K562 (cell line): ENCODE data around the gene ZC3H12A. TPM values are rescaled to one million over a fixed set of nuclear protein-coding genes. Genes with fewer than 3 reads are reported as not detected.
A peak's percentile ranks its signal among the peaks of the same experiment; 100 is the strongest.

Source experiments
- ATAC-seq: fragments of 200-7000 bp; cut with Tn5 transposase; 3 replicates; pipeline ENCODE4 v1.9.1; 2020; ENCODE audit warnings: moderate library complexity
- BruUV-seq: library from RNA; stranded (reverse); fragments of 400-500 nt; replicated peaks from 2 replicates; lab custom pipeline; 2021; lab: Mats Ljungman, UMichigan
- CTCF ChIA-PET: fragments of 300-600 bp; formaldehyde crosslinking; extraction: SDS; loops from one replicate; lab custom pipeline; 2021; ENCODE audit warnings: low intra/inter-chr PET ratio; lab: Yijun Ruan, JAX
- POLR2A ChIA-PET: fragments of 300-600, 350-650 bp; sonication (Branson Sonifier 250); formaldehyde crosslinking; extraction: SDS; loops from one replicate; lab custom pipeline; 2021; ENCODE audit warnings: antibody characterized with exemption, inconsistent platforms; lab: Yijun Ruan, JAX
- DNase-seq, 4 experiments: peaks; one replicate each; pipeline versions ENCODE4 v3.0.0 to v3.0.0-alpha.2; 2011 to 2018; ENCODE audit warnings: low spot score in 3 of 4, mixed read lengths in 3 of 4; ENCODE audit errors: extremely low read depth in 1 of 4
- FAIRE-seq: peaks from 2 replicates; lab custom pipeline; 2011; peaks lifted over from hg19 to GRCh38; lab: Jason Lieb, UNC
- H2AFZ ChIP-seq: 2 replicates; pipeline ENCODE4 v1.6.0; 2011; ENCODE audit warnings: low read depth, low read length, control low read depth, inconsistent platforms
- H3K27ac ChIP-seq: fragments of 200-600 bp; 3 replicates; pipeline ENCODE4 v1.8.0; 2011; ENCODE audit warnings: low read depth, mild to moderate bottlenecking, control low read depth, inconsistent platforms, low read length, moderate library complexity, mixed read lengths; ENCODE audit errors: extremely low read depth
- H3K27me3 ChIP-seq, 2 experiments: fragments of 300-600 bp in 1 of 2; 2 replicates in 1 of 2; 3 replicates in 1 of 2; pipeline versions ENCODE4 v1.6.0 to v1.8.0; 2011; ENCODE audit warnings: inconsistent platforms in 2 of 2, low read length in 2 of 2, mild to moderate bottlenecking in 1 of 2, mixed read lengths in 1 of 2, moderate library complexity in 1 of 2; ENCODE audit not compliant: control insufficient read depth in 2 of 2, insufficient read depth in 2 of 2
- H3K36me3 ChIP-seq: fragments of 300-600 bp; 3 replicates; pipeline ENCODE4 v1.8.0; 2011; ENCODE audit warnings: mild to moderate bottlenecking, low read length, inconsistent platforms; ENCODE audit not compliant: control insufficient read depth, insufficient read depth
- H3K4me1 ChIP-seq, 2 experiments: fragments of 200-600 bp in 1 of 2; replicated peaks in 1 of 2; 2 replicates in 1 of 2; 3 replicates in 1 of 2; pipeline versions ENCODE4 v1.5.1 to v1.8.0; 2011; ENCODE audit warnings: inconsistent platforms in 2 of 2, low read length in 2 of 2, mild to moderate bottlenecking in 1 of 2, mixed read lengths in 1 of 2, moderate library complexity in 1 of 2; ENCODE audit not compliant: control insufficient read depth in 2 of 2, insufficient read depth in 2 of 2
- H3K4me2 ChIP-seq: 2 replicates; pipeline ENCODE4 v1.6.1; 2011; ENCODE audit warnings: low read length, control low read depth, inconsistent platforms, mixed read lengths; ENCODE audit not compliant: insufficient read depth
- H3K4me3 ChIP-seq: fragments of 200-600 bp; sonication (generic), shearing (Covaris generic); 2 replicates; pipeline ENCODE4 v1.5.1; 2016; ENCODE audit warnings: control low read depth, inconsistent platforms
- H3K79me2 ChIP-seq: fragments of 200-600 bp; 3 replicates; pipeline ENCODE4 v1.8.0; 2011; ENCODE audit warnings: low read length, inconsistent platforms; ENCODE audit not compliant: control insufficient read depth, insufficient read depth
- H3K9ac ChIP-seq, 2 experiments: 2 replicates each; pipeline versions ENCODE4 v1.6.0 to v1.6.1; 2011; ENCODE audit warnings: low read depth in 2 of 2, low read length in 2 of 2, control low read depth in 1 of 2, inconsistent platforms in 1 of 2, mild to moderate bottlenecking in 1 of 2, mixed read lengths in 1 of 2; ENCODE audit not compliant: insufficient read depth in 1 of 2
- H3K9me1 ChIP-seq: one replicate; pipeline ENCODE4 v1.6.0; 2011; ENCODE audit warnings: inconsistent platforms, mild to moderate bottlenecking, low read length, moderate library complexity; ENCODE audit not compliant: control insufficient read depth, insufficient read depth
- H3K9me3 ChIP-seq: replicated peaks from 2 replicates; pipeline ENCODE4 v1.5.1; 2011; ENCODE audit warnings: low read depth, low read length, inconsistent platforms; ENCODE audit not compliant: control insufficient read depth, insufficient read depth
- H4K20me1 ChIP-seq: replicated peaks from 2 replicates; pipeline ENCODE4 v1.6.1; 2011; ENCODE audit warnings: low read length, inconsistent platforms, mixed read lengths; ENCODE audit not compliant: control insufficient read depth, insufficient read depth
- ARHGAP35 ChIP-seq: fragments of 450-650 bp; IDR thresholded peaks from 2 replicates; pipeline ENCODE4 v1.6.1; 2018; ENCODE audit not compliant: partially characterized antibody
- BCL6 ChIP-seq: fragments of 250-450 bp; sonication (Bioruptor Pico); IDR thresholded peaks from 2 replicates; pipeline ENCODE4 v1.4.0; 2020
- BCOR ChIP-seq: fragments of 450-650 bp; IDR thresholded peaks from 2 replicates; pipeline ENCODE4 v1.6.1; 2016
- ELF1 ChIP-seq: fragments of 200-800 bp; sonication (Bioruptor generic); IDR thresholded peaks from 2 replicates; pipeline ENCODE4 v1.6.1; 2016; ENCODE audit warnings: missing genetic modification characterization, missing compliant biosample characterization
- FOXM1 ChIP-seq, 2 experiments: fragments of 450-650 bp in 1 of 2; sonication (generic) in 1 of 2; formaldehyde crosslinking in 1 of 2; IDR thresholded peaks; 2 replicates each; pipeline versions ENCODE4 v1.6.1 to v1.9.0; 2017 to 2022; ENCODE audit warnings: low read depth in 2 of 2, mild to moderate bottlenecking in 2 of 2, missing genetic modification reagents in 1 of 2, moderate library complexity in 1 of 2
- HDAC6 ChIP-seq: IDR thresholded peaks from 2 replicates; pipeline ENCODE4 v1.6.1; 2012; ENCODE audit warnings: low read depth, mild to moderate bottlenecking, control low read depth, inconsistent platforms, low read length, moderate library complexity
- HNRNPK ChIP-seq: fragments of 200-400 bp; formaldehyde crosslinking; IDR thresholded peaks from one replicate; pipeline ENCODE4 v1.6.1; 2018; ENCODE audit warnings: mild to moderate bottlenecking, low read depth, low read length; ENCODE audit not compliant: poor library complexity, severe bottlenecking
- POLR2A ChIP-seq: fragments of 450-650 bp; conservative IDR thresholded peaks from 2 replicates; pipeline ENCODE4 v1.6.1; 2016
- SUPT5H ChIP-seq: fragments of 450-650 bp; IDR thresholded peaks from 2 replicates; pipeline ENCODE4 v1.6.1; 2016
- TRIM24 ChIP-seq, 2 experiments: fragments of 450-650 bp; IDR thresholded peaks; 2 replicates each; pipeline ENCODE4 v1.6.1; 2016
- XRCC5 ChIP-seq: fragments of 200-400 bp; formaldehyde crosslinking; IDR thresholded peaks from 2 replicates; pipeline ENCODE4 v1.6.1; 2017; ENCODE audit warnings: low read depth, mild to moderate bottlenecking, low read length
- ZNF766 ChIP-seq: fragments of 200-800 bp; sonication (Bioruptor generic); conservative IDR thresholded peaks from 2 replicates; pipeline ENCODE4 v1.6.1; 2016; ENCODE audit warnings: missing genetic modification characterization, missing compliant biosample characterization
- ZSCAN32 ChIP-seq: fragments of 450-650 bp; formaldehyde crosslinking; IDR thresholded peaks from 2 replicates; pipeline ENCODE4 v1.4.0; 2020; ENCODE audit warnings: mild to moderate bottlenecking, moderate library complexity
- WGBS: fragments of 100-300 bp; shearing (Covaris generic); methylation state at CpG from one replicate; pipeline ENCODE4 v1.1.6; 2016; ENCODE audit warnings: low coverage, mixed read lengths; ENCODE audit not compliant: insufficient coverage; ENCODE audit errors: missing lambda C conversion rate; 5-methylcytosine and 5-hydroxymethylcytosine counted together
- in situ Hi-C: fragments of 300-500 bp; cut with MboI; formaldehyde crosslinking; loops from 4 replicates; pipeline ENCODE4 v1.15.0; 2018; ENCODE audit warnings: inconsistent platforms, mixed read lengths
- intact Hi-C: fragments of 100-400 bp; cut with micrococcal nuclease; formaldehyde crosslinking; loops from 2 replicates; pipeline ENCODE4 v1.14.2; 2022
- polyA plus RNA-seq, 8 experiments: library from polyadenylated mRNA; depleted of rRNA in 4 of 8; stranded (reverse) in 5 of 8; unstranded in 3 of 8; fragments of >200 nt; fragmentation: Nextera tagmentation in 2 of 8; fragmentation: Illumina TruSeq in 1 of 8; extraction: Ambion mirVana in 2 of 8; extraction: Trizol in 1 of 8; gene quantifications; 2 replicates each; pipeline versions ENCODE4 v1.2.1 to v1.2.3, GENCODE V29; 2011 to 2014; ENCODE audit warnings: inconsistent platforms in 1 of 8, missing spikeins in 1 of 8
- total RNA-seq, 7 experiments: library from RNA; depleted of rRNA in 6 of 7; stranded (reverse); fragments of >200 nt in 6 of 7; fragmentation: Illumina TruSeq in 2 of 7; extraction: Trizol in 2 of 7; gene quantifications; 2 replicates each; pipeline versions ENCODE4 v1.2.1 to v1.2.3, GENCODE V29; 2011 to 2021; ENCODE audit warnings: low replicate concordance in 1 of 7
- TF ChIP-seq, protein P1 (sequence below): sonication (generic); formaldehyde crosslinking; IDR thresholded peaks from 2 replicates; pipeline ENCODE4 v1.8.0; 2023; ENCODE audit warnings: mild to moderate bottlenecking, missing genetic modification reagents
- TF ChIP-seq, protein P2 (sequence below): sonication (generic); formaldehyde crosslinking; IDR thresholded peaks from 2 replicates; pipeline ENCODE4 v1.8.0; 2022; ENCODE audit warnings: missing genetic modification reagents, mild to moderate bottlenecking, moderate library complexity, borderline replicate concordance

The ZC3H12A gene
- total and polyA plus RNA-seq, 9 of the 15 experiments (the other 6 are each of a cell fraction or from before 2014, with no cell fraction given), result 0.14 to 9.4 (median 6.7) TPM

DNA sequence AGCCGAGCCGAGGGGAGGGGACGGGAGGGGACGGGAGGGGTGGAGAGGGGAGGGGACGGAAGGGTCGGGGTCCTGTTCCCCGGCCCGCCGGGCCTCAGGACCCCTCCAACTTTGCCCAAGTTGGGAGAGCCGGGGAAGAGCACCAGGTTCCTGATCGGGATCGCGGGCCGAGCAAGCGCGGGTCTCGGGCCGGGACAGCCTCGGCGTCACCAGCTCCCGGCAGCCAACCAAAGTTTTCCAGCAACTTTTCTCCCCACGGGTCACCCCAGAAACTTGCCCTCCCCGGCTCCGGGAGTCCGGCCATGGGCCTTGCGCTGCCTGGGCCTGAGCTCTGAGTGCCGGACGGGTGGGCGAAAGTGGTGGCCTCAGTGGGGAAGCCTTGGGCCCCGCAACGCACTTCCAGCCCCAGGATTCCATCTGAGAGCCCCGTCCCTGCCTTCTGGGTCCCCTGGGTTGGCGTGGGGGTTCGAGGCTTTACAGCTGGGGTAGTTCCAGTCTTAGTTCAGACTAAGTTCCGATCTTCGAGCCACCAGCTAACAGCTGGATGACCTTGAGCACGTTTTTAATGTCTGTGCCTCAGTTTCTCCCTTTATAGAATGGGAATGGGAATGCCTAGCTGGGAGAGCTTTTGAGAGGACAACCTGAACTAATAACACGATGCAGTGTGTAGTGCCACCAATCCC lies 458 bp downstream of the ZC3H12A start:
- BruUV-seq, result TSS peak; percentile 56
- peak overlapping the region; percentile 96 for H3K4me2 ChIP-seq
- H3K9ac ChIP-seq, result peak overlapping the region; percentile 86 to 98
- peak overlapping the region; percentile 77 for H3K4me3 ChIP-seq
- H3K9me3 ChIP-seq, result no peaks in the 10 kb centered on the region
- ATAC-seq, result peak; percentile 2
- peaks cover 57 to 69% of the 10 kb centered on the region in 2 experiments for H3K4me1 ChIP-seq
- in situ Hi-C loops (no loop called here), intact Hi-C loops (loop anchor here (10.0 kb wide), 1 partner anchor 80 kb away; the partner anchor contains the start of genes DNALI1 and SNIP1)
- no peak for FAIRE-seq
- H3K36me3 ChIP-seq, result peaks cover 44% of the 10 kb centered on the region
- H3K27ac ChIP-seq, result peak overlapping the region; percentile 94
- peaks cover 40% of the 10 kb centered on the region for H4K20me1 ChIP-seq
- peak in 2 of 4 experiments; percentile 52 to 53 for DNase-seq
- peaks cover 55% of the 10 kb centered on the region for H3K79me2 ChIP-seq
- H2AFZ ChIP-seq, result peak overlapping the region; percentile 91
- ChIA-PET CTCF (interaction anchor here (0.6 kb wide), 1 partner anchor 20 kb away, joined by 3 read pairs; no protein-coding TSS in a partner anchor), POLR2A (interaction anchor here (0.7 to 7.6 kb wide), 23 partner anchors 10 to 1324 kb away, joined by 3 to 118 read pairs (median 4); partner anchors contain the start of genes DNALI1, MEAF6 and RSPO1)
- H3K27me3 ChIP-seq, result 0 out of 5 replicates have a peak, but pooled peaks cover 0 to 3% of the 10 kb centered on the region in 2 experiments
- under 1% methylated on average over 27 of the region's 38 CpGs for WGBS
- peaks cover 7% of the 10 kb centered on the region for H3K9me1 ChIP-seq
- TF ChIP-seq TRIM24 (IDR thresholded peaks at IDR 0.05) (no peak), XRCC5 (no peak), ARHGAP35 (no peak), SUPT5H (0 out of 2 replicates have a peak, but pooled peaks have one; percentile 6), POLR2A (peak; percentile 68), HDAC6 (no peak), FOXM1 (IDR thresholded peaks at IDR 0.05; ENCODE audit: low read depth) (no peak), FOXM1 (CRISPR knock-in tag; IDR thresholded peaks at IDR 0.05; ENCODE audit: low read depth) (peak; percentile 19; the same call in 1 of the 2 replicates), ELF1 (peak; percentile 57), BCL6 (CRISPR knock-in tag) (no peak), HNRNPK (peak; percentile 2), ZSCAN32 (CRISPR knock-in tag) (0 out of 2 replicates have a peak, but pooled peaks have one; percentile 24), ZNF766 (CRISPR knock-in tag) (no peak), BCOR (peak; percentile 83; the same call in 1 of the 2 replicates)
- TF ChIP-seq, protein P1, sequence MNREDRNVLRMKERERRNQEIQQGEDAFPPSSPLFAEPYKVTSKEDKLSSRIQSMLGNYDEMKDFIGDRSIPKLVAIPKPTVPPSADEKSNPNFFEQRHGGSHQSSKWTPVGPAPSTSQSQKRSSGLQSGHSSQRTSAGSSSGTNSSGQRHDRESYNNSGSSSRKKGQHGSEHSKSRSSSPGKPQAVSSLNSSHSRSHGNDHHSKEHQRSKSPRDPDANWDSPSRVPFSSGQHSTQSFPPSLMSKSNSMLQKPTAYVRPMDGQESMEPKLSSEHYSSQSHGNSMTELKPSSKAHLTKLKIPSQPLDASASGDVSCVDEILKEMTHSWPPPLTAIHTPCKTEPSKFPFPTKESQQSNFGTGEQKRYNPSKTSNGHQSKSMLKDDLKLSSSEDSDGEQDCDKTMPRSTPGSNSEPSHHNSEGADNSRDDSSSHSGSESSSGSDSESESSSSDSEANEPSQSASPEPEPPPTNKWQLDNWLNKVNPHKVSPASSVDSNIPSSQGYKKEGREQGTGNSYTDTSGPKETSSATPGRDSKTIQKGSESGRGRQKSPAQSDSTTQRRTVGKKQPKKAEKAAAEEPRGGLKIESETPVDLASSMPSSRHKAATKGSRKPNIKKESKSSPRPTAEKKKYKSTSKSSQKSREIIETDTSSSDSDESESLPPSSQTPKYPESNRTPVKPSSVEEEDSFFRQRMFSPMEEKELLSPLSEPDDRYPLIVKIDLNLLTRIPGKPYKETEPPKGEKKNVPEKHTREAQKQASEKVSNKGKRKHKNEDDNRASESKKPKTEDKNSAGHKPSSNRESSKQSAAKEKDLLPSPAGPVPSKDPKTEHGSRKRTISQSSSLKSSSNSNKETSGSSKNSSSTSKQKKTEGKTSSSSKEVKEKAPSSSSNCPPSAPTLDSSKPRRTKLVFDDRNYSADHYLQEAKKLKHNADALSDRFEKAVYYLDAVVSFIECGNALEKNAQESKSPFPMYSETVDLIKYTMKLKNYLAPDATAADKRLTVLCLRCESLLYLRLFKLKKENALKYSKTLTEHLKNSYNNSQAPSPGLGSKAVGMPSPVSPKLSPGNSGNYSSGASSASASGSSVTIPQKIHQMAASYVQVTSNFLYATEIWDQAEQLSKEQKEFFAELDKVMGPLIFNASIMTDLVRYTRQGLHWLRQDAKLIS (CRISPR knock-in tag), result peak; percentile 85; the same call in 1 of the 2 replicates
- TF ChIP-seq, protein P2, sequence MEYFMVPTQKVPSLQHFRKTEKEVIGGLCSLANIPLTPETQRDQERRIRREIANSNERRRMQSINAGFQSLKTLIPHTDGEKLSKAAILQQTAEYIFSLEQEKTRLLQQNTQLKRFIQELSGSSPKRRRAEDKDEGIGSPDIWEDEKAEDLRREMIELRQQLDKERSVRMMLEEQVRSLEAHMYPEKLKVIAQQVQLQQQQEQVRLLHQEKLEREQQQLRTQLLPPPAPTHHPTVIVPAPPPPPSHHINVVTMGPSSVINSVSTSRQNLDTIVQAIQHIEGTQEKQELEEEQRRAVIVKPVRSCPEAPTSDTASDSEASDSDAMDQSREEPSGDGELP (CRISPR knock-in tag), result peak; percentile 54
